ENCODE measurements around the gene ANKRD17.

The ANKRD17 gene

GRCh38 chr4:73172161-73172560 is 86.4 kb downstream of the ANKRD17 start:
- Histone ChIP-seq H3K9me3 (replicated peaks; ENCODE audit: insufficient read depth, low read length) (no peaks in the 10 kb centered on the region), H3K27me3 (replicated peaks; ENCODE audit: insufficient read depth, low read length) (no peaks in the 10 kb centered on the region), H3K36me3 (replicated peaks; ENCODE audit: insufficient read depth, low read length) (peaks cover 3% of the 10 kb centered on the region; the same call in 1 of the 2 replicates), H3K4me2 (ENCODE audit: low read depth, low read length) (no peak overlapping the region), H4K20me1 (ENCODE audit: insufficient read depth, low read length) (0 out of 2 replicates have a peak, but pooled peaks cover 5% of the 10 kb centered on the region), H3K9ac (ENCODE audit: low read length) (no peak overlapping the region), H3K79me2 (ENCODE audit: low read length) (peaks cover 95% of the 10 kb centered on the region), H3K27ac (ENCODE audit: low read length) (no peak overlapping the region), H3F3A (ENCODE audit: insufficient read depth, low read length) (no peaks in the 10 kb centered on the region; the same call in 1 of the 2 replicates), H2AFZ (ENCODE audit: low read length) (no peak overlapping the region), H3K9me2 (replicated peaks; ENCODE audit: insufficient read depth, low read length) (no peaks in the 10 kb centered on the region), H3K4me1 (ENCODE audit: low read length) (no peaks in the 10 kb centered on the region), H3K4me3 (ENCODE audit: low read length) (no peak overlapping the region)
- no peak for DNase-seq
- TF ChIP-seq EZH2phosphoT487 (IDR thresholded peaks at IDR 0.05; ENCODE audit: low read length): no peak

DNA sequence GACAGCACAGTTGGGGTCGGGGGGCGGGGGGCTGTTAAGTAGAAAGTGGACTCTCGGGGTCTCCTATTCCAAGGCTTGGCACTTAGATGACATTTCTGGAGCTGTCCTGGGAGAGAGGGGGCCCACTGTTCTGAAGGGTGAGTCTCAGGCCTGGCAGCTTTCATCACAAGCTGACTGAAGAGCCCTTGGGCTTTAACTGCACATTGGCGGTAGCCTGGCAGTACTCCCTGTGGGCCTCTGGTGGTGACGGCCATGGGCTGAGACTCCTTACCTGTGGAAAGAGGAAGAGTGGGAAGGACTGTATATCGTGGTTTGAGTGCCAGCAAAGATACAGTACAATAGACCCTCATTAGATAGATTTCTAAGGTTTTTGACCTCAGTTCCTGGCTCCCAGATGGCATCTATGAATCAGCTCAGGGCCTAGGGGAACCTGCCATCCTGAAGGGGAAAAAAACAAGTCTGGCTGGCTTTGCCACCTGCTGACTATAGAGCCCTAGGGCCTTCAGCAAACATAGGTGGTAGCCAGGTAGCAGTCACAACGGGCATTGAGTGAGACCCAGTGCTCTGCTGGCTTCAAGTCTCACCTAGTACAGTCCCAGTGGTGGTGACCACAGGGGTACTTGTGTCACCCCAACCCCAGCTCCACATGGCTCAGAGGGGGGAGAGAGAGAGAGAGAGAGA is 87.9 kb downstream of the ANKRD17 start:
- Histone ChIP-seq H3K79me2 (ENCODE audit: low read length) (peaks cover 91% of the 10 kb centered on the region), H3K4me2 (ENCODE audit: low read depth, low read length) (no peak overlapping the region), H3K4me1 (ENCODE audit: low read length) (no peaks in the 10 kb centered on the region), H2AFZ (ENCODE audit: low read length) (no peak overlapping the region), H3F3A (ENCODE audit: insufficient read depth, low read length) (no peaks in the 10 kb centered on the region; the same call in 1 of the 2 replicates), H3K27ac (ENCODE audit: low read length) (no peak overlapping the region), H3K9me2 (replicated peaks; ENCODE audit: insufficient read depth, low read length) (no peaks in the 10 kb centered on the region), H4K20me1 (ENCODE audit: insufficient read depth, low read length) (0 out of 2 replicates have a peak, but pooled peaks cover 5% of the 10 kb centered on the region), H3K4me3 (ENCODE audit: low read length) (no peak overlapping the region), H3K27me3 (replicated peaks; ENCODE audit: insufficient read depth, low read length) (no peaks in the 10 kb centered on the region), H3K9me3 (replicated peaks; ENCODE audit: insufficient read depth, low read length) (no peaks in the 10 kb centered on the region), H3K36me3 (replicated peaks; ENCODE audit: insufficient read depth, low read length) (peaks cover 3% of the 10 kb centered on the region), H3K9ac (ENCODE audit: low read length) (no peak overlapping the region)
- TF ChIP-seq CTCF (IDR thresholded peaks at IDR 0.05; ENCODE audit: low read length) (no peak), EZH2phosphoT487 (IDR thresholded peaks at IDR 0.05; ENCODE audit: low read length) (no peak), EZH2 (optimal IDR thresholded peaks at IDR 0.05; ENCODE audit: low read depth, low read length) (no peak)
- DNase-seq: no peak

DNA sequence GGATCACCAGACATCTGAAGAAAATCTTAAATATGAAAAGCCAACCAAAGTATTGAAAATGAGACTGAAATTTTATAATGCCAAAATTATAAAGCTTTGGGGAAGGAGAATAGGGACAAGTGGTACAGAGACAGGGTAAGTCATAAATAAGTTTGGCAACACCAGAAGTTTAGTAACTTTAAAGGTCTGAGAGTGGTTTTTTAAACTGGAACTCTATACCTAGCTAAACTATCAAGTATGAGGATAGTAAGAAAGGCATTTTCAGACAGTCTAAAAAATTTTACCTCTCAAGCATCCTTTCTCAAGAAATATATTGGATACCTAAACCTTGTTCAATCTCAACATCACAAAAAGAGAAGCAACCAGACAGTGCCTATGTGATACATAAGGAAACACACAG is 92.4 kb downstream of the ANKRD17 start:
- Histone ChIP-seq H3K79me2 (ENCODE audit: low read length) (peaks cover 73% of the 10 kb centered on the region), H3K9me2 (replicated peaks; ENCODE audit: insufficient read depth, low read length) (no peaks in the 10 kb centered on the region), H3K27me3 (replicated peaks; ENCODE audit: insufficient read depth, low read length) (no peaks in the 10 kb centered on the region), H2AFZ (ENCODE audit: low read length) (no peak overlapping the region), H3F3A (ENCODE audit: insufficient read depth, low read length) (no peaks in the 10 kb centered on the region; the same call in 1 of the 2 replicates), H4K20me1 (ENCODE audit: insufficient read depth, low read length) (peaks cover 2% of the 10 kb centered on the region; the same call in 1 of the 2 replicates), H3K4me3 (ENCODE audit: low read length) (no peak overlapping the region), H3K4me2 (ENCODE audit: low read depth, low read length) (no peak overlapping the region), H3K27ac (ENCODE audit: low read length) (no peak overlapping the region), H3K9me3 (replicated peaks; ENCODE audit: insufficient read depth, low read length) (no peaks in the 10 kb centered on the region), H3K4me1 (ENCODE audit: low read length) (no peaks in the 10 kb centered on the region), H3K9ac (ENCODE audit: low read length) (no peak overlapping the region), H3K36me3 (replicated peaks; ENCODE audit: insufficient read depth, low read length) (peaks cover 3% of the 10 kb centered on the region)
- TF ChIP-seq EZH2 (optimal IDR thresholded peaks at IDR 0.05; ENCODE audit: low read depth, low read length) (no peak), EZH2phosphoT487 (IDR thresholded peaks at IDR 0.05; ENCODE audit: low read length) (no peak), CTCF (IDR thresholded peaks at IDR 0.05; ENCODE audit: low read length) (no peak)
- DNase-seq: no peak

Data from MM.1S (cell line).